AG20443 (cell line): Measurements from ENCODE around the gene GARIN5A.

ENCODE experiments used
- DNase-seq: peaks from one replicate; pipeline ENCODE4 v3.0.0; 2012; ENCODE audit warnings: low spot score, mixed read lengths

Gene GARIN5A

DNA sequence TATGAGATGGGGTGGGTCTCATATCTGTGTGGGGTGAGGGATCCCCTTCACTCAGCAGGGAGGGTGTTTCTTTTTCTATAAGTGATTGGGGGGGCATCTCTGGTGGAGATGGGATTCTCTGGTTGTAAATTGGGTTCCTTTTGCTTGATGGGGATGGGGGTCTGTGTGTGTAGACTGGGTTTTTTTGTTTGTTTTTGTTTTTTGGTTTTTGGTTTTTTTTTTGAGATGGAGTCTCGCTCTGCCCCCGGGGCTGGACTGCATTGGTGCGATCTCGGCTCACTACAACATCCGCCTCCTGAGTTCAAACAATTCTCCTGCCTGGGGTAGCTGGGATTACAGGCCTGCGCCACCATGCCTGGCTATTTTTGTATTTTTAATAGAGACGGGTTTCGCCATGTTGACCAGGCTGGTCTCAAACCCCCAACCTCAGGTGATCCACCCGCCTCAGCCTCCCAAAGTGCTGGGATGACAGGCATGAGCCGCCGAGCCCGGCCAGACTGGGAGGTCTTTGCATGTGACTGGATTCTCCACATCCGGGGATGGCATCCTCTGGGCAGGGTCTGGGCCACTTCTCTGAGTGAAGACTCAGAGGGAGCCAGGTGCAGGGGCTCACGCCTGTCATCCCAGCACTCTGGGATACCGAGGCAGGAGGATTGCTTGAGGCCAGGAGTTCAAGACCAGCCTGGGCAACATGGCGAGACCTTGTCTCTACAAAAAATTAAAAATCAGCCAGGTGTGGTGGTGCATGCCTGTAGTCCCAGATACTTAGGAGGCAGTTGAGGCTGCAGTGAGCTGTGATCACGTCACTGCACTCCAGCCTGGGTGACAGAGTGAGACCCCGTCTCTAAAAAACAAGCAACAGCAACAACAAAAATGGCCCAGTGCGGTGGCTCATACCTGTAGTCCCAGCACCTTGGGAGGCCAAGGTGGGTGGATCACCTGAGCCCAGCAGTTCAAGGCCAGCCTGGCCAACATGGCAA is 43.2 kb downstream of the GARIN5A start:
- no peak for DNase-seq

GRCh38 chr19:50432221-50433028 is 44.2 kb downstream of the GARIN5A start, which contains the start of gene MYBPC2:
Gene MYBPC2, plus strand, starts transcription at chr19:50432892. Its CDS starts 62 bp downstream, at chr19:50432954.
- no peak for DNase-seq

- peak; percentile 94 for DNase-seq
Observed at GRCh38 chr19:50431343-50432220, 45.1 kb downstream of the GARIN5A start.

DNA sequence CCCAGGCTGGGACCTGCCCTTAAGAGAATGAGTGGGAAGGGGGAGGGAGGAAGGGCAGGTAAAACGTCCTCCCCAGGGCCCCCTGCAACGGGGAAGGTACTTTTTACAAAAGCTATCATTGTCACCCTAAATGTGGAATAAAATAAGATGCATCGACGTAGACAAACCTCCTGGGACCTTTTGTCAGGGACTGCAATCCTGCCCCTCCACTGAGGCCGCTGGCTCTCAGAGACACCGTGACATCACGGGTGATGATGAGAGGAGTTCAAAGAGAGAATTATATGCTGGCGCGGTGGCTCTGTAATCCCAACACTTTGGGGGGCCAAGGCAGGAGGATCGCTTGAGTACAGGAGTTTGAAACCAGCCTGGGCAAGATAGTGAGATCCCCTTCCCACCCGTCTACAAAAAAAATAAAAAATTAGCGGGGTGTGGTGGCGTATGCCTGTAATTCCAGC is 45.7 kb downstream of the GARIN5A start:
- no peak for DNase-seq

DNA sequence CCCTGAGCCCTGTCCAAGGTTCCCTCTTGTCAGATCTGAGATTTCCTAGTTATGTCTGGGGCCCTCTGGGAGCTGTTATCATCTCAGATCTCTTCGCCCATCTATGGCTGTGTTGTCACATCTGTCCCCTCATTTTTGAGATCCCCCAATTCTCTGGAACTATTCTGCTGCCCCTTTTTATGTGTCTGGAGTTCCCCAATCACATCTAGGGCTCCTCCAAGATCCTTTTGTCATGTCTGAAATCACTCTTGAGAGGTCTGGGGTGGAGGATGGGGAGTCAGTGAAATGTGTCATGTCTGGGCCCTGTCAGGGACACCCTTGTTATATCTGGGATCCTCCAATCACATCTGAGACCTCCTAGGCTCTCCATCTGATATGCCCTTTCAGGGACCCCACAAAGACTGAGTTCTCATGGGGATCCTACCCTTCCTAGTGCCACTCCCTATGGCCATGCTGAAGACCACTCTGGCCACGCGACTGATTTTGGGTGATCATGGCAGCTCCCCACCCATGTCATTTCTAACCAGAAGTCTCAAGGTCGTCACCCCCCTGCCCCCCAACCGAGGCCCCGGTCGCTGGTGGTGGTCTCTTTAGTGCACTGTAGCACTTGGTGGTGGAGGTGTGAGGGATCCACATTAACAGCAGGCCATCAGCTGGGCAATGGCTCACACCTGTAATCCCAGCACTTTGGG is 47.7 kb downstream of the GARIN5A start:
- no peak for DNase-seq

DNA sequence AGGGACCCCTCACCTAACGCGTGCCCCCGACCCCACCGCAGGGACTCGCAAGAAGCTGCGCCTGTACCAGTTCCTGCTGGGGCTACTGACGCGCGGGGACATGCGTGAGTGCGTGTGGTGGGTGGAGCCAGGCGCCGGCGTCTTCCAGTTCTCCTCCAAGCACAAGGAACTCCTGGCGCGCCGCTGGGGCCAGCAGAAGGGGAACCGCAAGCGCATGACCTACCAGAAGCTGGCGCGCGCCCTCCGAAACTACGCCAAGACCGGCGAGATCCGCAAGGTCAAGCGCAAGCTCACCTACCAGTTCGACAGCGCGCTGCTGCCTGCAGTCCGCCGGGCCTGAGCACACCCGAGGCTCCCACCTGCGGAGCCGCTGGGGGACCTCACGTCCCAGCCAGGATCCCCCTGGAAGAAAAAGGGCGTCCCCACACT is 48.6 kb downstream of the GARIN5A start:
- peak; percentile 87 for DNase-seq

DNA sequence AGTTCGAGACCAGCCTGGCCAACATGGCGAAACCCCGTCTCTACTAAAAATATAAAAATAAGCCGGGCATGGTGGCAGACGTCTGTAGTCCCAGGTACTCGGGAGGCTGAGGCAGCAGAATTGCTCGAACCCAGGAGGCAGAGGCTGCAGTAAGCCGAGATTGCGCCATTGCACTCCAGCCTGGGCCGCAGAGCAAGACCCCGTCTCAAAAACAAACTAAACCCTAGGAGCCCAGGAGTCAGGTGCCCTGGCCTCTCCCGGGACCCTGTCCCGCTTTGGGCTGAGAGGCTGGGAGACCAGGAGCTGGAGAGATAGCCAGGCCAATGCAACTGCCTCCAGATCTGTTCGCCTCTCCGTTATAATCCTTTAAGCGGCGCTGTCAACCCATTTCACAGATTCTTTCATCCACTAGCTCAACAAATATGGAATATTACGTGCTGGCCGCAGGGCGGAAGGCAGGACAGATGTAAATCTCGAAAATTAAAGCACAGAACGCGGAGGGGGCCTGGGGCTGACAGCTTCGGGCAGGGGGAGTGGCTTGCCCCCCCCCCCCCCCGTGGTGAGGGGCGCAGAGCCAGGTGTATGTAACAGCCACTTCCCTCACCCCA is 49.2 kb downstream of the GARIN5A start:
- DNase-seq: no peak

GRCh38 chr19:50425581-50425980 is 51.1 kb downstream of the GARIN5A start:
- DNase-seq: no peak

DNA sequence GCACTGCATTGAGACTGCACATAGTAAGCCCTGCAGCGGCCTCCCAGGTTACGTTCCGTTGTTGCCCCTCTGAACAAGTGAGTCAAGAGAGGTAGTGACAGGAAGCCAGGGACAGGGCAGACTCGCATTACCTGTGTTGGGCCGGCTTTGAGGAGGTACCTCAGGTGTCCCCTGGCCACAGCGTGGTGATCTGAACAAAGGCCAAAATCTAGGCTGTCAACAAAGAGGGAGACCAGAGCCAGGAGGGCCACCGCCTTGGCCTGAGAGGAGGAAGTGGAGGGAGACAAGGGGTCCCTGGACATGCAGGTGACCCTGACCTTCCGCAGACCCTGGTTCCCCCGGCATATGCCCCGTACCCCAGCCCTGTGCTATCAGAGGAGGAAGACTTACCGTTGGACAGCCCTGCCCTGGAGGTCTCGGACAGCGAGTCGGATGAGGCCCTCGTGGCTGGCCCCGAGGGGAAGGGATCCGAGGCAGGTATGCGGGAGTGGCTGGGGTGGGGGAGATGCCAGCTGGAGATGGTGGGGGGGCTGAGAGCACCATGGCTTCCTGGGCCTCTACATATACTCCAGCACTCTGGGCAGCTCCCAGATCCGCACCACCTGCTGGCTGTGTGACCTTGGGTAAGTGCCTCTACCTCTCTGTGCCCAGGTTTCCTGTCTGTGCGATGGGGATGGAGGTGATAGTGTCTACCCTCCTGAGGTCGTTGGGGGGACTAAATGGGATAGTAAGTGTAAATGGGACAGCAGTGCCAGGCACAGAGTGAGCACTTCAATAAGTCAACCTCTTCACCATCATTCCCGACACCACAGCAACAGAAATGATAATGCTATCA is 53.2 kb downstream of the GARIN5A start:
- no peak for DNase-seq

GRCh38 chr19:50422397-50423278 is 54.0 kb downstream of the GARIN5A start:
- no peak for DNase-seq

GRCh38 chr19:50420808-50421207 is 55.8 kb downstream of the GARIN5A start:
- no peak for DNase-seq

- no peak for DNase-seq
Observed at GRCh38 chr19:50420127-50420526, 56.5 kb downstream of the GARIN5A start.

GRCh38 chr19:50419580-50420035 is 57.0 kb downstream of the GARIN5A start:
- DNase-seq: no peak

DNA sequence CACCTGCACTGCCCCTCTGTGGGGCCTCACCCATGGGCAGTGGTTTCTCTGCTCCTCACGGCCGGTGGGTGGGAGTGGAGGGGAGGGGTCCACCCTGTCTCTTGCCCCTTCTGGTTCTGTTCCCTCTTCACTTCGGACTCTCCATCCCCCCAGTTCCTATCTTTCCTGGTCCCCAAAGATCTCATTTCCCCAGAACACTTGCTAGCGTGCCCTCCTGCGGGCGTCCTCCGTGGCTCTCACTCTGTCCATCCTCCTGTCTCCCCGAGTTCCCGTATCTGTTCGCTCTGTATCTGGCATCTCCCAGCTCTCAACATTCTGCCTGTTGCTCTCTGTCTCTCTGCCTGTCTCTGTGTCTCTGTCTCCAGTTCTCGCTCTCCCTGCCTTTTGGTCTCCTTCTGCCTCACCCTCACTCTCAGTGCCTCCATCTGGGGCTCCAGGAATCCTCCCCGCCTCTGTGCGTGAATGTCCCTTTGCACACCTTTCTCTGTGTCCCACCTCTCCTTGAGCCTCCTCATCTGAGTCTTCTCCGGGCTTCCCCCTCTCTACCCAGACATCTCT is 57.5 kb downstream of the GARIN5A start:
- no peak for DNase-seq

DNA sequence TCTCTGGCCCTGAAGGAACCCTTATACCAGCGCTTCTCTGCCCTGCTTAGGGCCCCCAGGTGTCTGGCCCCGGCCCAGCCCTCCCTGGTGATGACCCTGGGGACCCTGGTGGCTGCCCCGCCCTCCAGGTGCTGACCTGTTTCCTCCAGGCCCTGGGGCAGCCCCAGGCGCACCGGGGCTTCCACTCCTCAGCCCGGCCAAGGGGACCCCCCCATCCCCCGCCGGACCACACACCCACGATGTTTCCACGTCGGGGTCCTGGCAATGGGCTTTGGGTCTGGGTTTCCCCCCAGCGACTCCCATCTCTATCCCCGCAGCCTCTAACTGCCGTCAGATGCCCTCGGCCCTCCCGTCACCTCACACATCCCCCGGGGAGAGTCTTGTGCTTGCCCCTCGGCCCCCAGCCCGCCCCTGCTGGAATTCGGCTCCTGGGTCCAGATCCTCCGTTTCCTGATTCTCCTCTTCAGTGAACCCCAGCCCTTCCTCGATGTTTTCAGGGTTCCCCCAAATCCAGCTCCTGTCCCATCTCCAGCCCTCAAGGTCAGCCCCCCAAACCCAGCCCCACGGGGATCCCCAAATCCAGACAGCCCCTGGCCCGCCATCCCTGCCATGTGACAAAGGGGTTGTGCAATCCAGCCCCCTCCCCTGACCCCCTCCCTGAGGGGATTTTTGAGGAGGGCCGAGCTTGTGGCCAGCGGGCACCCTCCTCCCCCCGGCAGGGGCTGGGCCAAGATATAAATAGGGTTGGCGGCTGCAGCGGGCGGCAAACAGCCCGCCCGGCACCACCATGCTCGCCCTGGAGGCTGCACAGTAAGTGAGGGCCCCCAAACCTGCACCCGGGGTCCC is 58.2 kb downstream of the GARIN5A start, which contains the start of gene SPIB:
Gene SPIB, plus strand, starts transcription at position 763 of the 846 bp plus-strand sequence. Its CDS starts 25 bp downstream, at position 788.
- no peak for DNase-seq

GRCh38 chr19:50417111-50418081 is 59.3 kb downstream of the GARIN5A start:
- no peak for DNase-seq
